MCF 10A (cell line): ENCODE results near the gene RNPEP. TPM values are rescaled to one million over a fixed set of nuclear protein-coding genes. Genes with fewer than 3 reads are reported as not detected.
"Not testable (repeated sequence)": the region's sequence is repeated elsewhere in the genome, so short reads cannot be mapped to it uniquely, and the experiment has no call there.

Source experiments
- BruUV-seq: library from RNA; stranded (reverse); fragments of 400-500 nt; replicated peaks from 2 replicates; lab custom pipeline; 2021; lab: Mats Ljungman, UMichigan
- CTCF ChIA-PET: fragments of 300-600 bp; sonication (Branson Sonifier 250); formaldehyde crosslinking; extraction: SDS; loops from one replicate; lab custom pipeline; 2021; ENCODE audit warnings: antibody characterized with exemption, inconsistent platforms; lab: Yijun Ruan, JAX
- POLR2A ChIA-PET: fragments of 300-600, 350-650 bp; sonication (Branson Sonifier 250); formaldehyde crosslinking; extraction: SDS; loops from one replicate; lab custom pipeline; 2020; ENCODE audit warnings: antibody characterized with exemption, inconsistent platforms; lab: Yijun Ruan, JAX
- DNase-seq: peaks from one replicate; pipeline ENCODE4 v3.0.0-alpha.2; 2018; ENCODE audit not compliant: unreplicated experiment
- H3K27ac Mint-ChIP-seq: one replicate; pipeline ENCODE4 v1.8.0; 2022; ENCODE audit warnings: mild to moderate bottlenecking, low read depth, mixed read lengths; ENCODE audit not compliant: unreplicated experiment
- H3K27me3 Mint-ChIP-seq: one replicate; pipeline ENCODE4 v1.8.0; 2022; ENCODE audit warnings: mixed read lengths; ENCODE audit not compliant: insufficient read depth, unreplicated experiment
- H3K36me3 Mint-ChIP-seq: one replicate; pipeline ENCODE4 v1.8.0; 2022; ENCODE audit warnings: mild to moderate bottlenecking, moderate library complexity, mixed read lengths; ENCODE audit not compliant: insufficient read depth, unreplicated experiment
- H3K4me1 Mint-ChIP-seq: one replicate; pipeline ENCODE4 v1.8.0; 2022; ENCODE audit warnings: mixed read lengths; ENCODE audit not compliant: insufficient read depth, unreplicated experiment
- H3K4me3 Mint-ChIP-seq: one replicate; pipeline ENCODE4 v1.8.0; 2022; ENCODE audit warnings: mild to moderate bottlenecking, moderate library complexity, mixed read lengths; ENCODE audit not compliant: unreplicated experiment
- H3K9me3 Mint-ChIP-seq: one replicate; pipeline ENCODE4 v1.8.0; 2022; ENCODE audit warnings: mixed read lengths; ENCODE audit not compliant: unreplicated experiment
- intact Hi-C: fragments of 100-400 bp; cut with micrococcal nuclease; formaldehyde crosslinking; loops from 2 replicates; pipeline ENCODE4 v1.14.1; 2022
- total RNA-seq: library from RNA; stranded (reverse); gene quantifications from 2 replicates; pipeline ENCODE4 v1.2.3, GENCODE V29; 2022
- TF ChIP-seq, protein P1 (sequence below): fragments of 200-600 bp; IDR thresholded peaks from one replicate; pipeline ENCODE4 v1.8.0; 2022; ENCODE audit warnings: antibody characterized with exemption, mild to moderate bottlenecking; ENCODE audit not compliant: unreplicated experiment

RNPEP gene
- total RNA-seq, 1 experiment from 2014 or later, result 155 TPM

DNA sequence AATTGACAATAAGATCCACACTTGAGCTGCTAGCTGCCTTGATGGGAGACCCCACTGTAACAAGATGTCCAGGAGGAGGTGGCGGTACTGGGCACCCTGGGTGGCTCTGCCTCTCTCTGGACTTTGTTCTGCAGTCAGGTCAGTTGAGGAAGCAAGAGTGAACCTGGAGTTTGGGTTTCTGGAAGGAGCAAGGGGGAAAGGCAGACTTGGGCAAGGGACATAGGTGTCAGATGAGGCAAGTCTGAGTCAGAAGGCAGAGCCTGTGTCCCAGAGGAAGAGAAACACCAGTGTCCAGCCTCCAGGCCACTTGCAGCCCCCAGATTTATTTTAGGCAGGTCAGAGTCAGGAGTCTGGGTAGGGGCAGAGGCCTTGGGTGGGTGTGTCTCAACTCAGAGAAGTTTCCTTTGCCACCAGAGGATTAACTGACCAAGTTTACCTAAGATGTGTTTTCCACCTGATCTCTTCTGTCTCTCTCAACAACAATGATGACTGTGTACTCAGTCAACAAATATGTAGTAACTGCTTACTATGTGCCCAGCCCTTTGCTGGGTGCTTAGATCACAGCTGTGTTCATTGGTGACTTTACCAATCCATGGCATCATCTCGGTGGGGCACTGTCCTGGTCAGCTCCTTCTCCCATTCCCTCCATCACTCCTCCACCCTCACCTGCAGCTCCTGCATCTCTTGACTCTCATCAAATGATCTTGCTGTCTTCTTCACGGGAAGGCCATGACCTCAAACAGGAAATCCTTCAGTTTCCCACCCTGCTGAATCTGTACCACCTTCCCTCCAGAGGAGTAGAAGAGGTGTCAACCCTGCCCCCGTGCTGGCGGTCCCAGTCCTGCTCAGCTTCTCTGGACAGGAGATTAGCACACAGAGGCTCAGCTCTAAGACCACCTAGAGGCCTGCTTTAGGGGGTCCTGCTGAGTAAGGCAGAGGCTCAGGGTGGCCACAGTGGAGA is 64.6 kb downstream of the RNPEP start:
- BruUV-seq, result no TSS peak
- DNase-seq, result peak; percentile 78
- Mint-ChIP-seq H3K36me3 (no peaks in the 10 kb centered on the region), H3K4me3 (no peak overlapping the region), H3K27ac (peak overlapping the region; percentile 3), H3K27me3 (no peaks in the 10 kb centered on the region), H3K9me3 (no peaks in the 10 kb centered on the region), H3K4me1 (peaks cover 20% of the 10 kb centered on the region)
- TF ChIP-seq, protein P1, sequence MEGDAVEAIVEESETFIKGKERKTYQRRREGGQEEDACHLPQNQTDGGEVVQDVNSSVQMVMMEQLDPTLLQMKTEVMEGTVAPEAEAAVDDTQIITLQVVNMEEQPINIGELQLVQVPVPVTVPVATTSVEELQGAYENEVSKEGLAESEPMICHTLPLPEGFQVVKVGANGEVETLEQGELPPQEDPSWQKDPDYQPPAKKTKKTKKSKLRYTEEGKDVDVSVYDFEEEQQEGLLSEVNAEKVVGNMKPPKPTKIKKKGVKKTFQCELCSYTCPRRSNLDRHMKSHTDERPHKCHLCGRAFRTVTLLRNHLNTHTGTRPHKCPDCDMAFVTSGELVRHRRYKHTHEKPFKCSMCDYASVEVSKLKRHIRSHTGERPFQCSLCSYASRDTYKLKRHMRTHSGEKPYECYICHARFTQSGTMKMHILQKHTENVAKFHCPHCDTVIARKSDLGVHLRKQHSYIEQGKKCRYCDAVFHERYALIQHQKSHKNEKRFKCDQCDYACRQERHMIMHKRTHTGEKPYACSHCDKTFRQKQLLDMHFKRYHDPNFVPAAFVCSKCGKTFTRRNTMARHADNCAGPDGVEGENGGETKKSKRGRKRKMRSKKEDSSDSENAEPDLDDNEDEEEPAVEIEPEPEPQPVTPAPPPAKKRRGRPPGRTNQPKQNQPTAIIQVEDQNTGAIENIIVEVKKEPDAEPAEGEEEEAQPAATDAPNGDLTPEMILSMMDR, result no peak
- intact Hi-C loops, result no loop called here
- ChIA-PET POLR2A (interaction anchor here (0.7 to 2.6 kb wide), 7 partner anchors 10 to 67 kb away, joined by 3 to 18 read pairs (median 4); no protein-coding TSS in a partner anchor), CTCF (interaction anchor here (0.6 to 1.5 kb wide), 8 partner anchors 9 to 235 kb away, joined by 3 to 8 read pairs (median 4); no protein-coding TSS in a partner anchor)

DNA sequence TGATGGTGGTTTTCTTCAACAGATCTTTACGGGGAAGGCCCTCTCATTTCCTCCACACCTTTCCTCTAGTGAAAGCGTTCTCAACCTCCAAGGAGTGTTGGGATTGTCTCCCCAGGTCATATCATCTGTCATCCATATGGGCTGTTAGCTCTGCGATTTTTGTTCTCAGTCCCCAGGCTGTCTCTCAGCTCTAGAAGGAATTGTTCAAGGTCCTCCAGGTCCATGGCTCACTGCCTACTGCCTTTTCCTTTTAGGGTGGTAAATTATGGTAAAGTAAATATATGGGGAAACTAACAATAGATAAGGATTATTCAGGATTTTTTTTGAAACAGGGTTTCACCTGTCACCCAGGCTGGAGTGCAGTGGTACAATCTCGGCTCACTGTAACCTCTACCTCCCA is 65.5 kb downstream of the RNPEP start:
- CTCF ChIA-PET, result interaction anchor here (0.6 to 1.6 kb wide), 6 partner anchors 8 to 218 kb away, joined by 3 to 8 read pairs (median 4); no protein-coding TSS in a partner anchor
- no peak for DNase-seq
- BruUV-seq, result no TSS peak
- H3K27me3 Mint-ChIP-seq, result no peaks in the 10 kb centered on the region
- no peak overlapping the region for H3K4me3 Mint-ChIP-seq
- H3K36me3 Mint-ChIP-seq, result no peaks in the 10 kb centered on the region
- TF ChIP-seq, protein P1, result no peak
- no peaks in the 10 kb centered on the region for H3K9me3 Mint-ChIP-seq
- H3K4me1 Mint-ChIP-seq, result peaks cover 20% of the 10 kb centered on the region
- POLR2A ChIA-PET, result interaction anchor here (1.0 to 2.6 kb wide), 3 partner anchors 9 to 25 kb away, joined by 3 to 18 read pairs (median 5); no protein-coding TSS in a partner anchor
- intact Hi-C loops, result no loop called here
- no peak overlapping the region for H3K27ac Mint-ChIP-seq

- TF ChIP-seq, protein P1, result no peak
- Mint-ChIP-seq H3K27me3 (no peaks in the 10 kb centered on the region), H3K36me3 (no peaks in the 10 kb centered on the region), H3K4me3 (no peak overlapping the region), H3K9me3 (no peaks in the 10 kb centered on the region), H3K27ac (no peak overlapping the region), H3K4me1 (peaks cover 20% of the 10 kb centered on the region)
- intact Hi-C loops, result no loop called here
- ChIA-PET CTCF (interaction anchor here (1.2 to 2.1 kb wide), 4 partner anchors 8 to 69 kb away, joined by 3 to 8 read pairs (median 6); partner anchors contain the start of gene ELF3), POLR2A (interaction anchor here (1.1 to 1.5 kb wide), 4 partner anchors 9 to 51 kb away, joined by 3 to 5 read pairs (median 4); no protein-coding TSS in a partner anchor)
- peak; percentile 73 for DNase-seq
- BruUV-seq, result no TSS peak
These were observed 66.7 kb downstream of the RNPEP start for GRCh38 chr1:202049129-202049528.

- Mint-ChIP-seq H3K9me3 (no peaks in the 10 kb centered on the region), H3K27me3 (no peaks in the 10 kb centered on the region), H3K27ac (peak overlapping the region; percentile 36), H3K4me1 (peaks cover 33% of the 10 kb centered on the region), H3K36me3 (no peaks in the 10 kb centered on the region), H3K4me3 (no peak overlapping the region)
- no peak for DNase-seq
- intact Hi-C loops, result no loop called here
- TF ChIP-seq, protein P1, result no peak
- BruUV-seq, result no TSS peak
- ChIA-PET CTCF (interaction anchor here (0.6 to 1.9 kb wide), 4 partner anchors 13 to 339 kb away, joined by 3 to 5 read pairs (median 4); no protein-coding TSS in a partner anchor), POLR2A (interaction anchor here (0.6 to 6.2 kb wide), 2 partner anchors 19 to 675 kb away, joined by 3 to 57 read pairs; no protein-coding TSS in a partner anchor)
These were observed 71.6 kb downstream of the RNPEP start for GRCh38 chr1:202054094-202054493.

DNA sequence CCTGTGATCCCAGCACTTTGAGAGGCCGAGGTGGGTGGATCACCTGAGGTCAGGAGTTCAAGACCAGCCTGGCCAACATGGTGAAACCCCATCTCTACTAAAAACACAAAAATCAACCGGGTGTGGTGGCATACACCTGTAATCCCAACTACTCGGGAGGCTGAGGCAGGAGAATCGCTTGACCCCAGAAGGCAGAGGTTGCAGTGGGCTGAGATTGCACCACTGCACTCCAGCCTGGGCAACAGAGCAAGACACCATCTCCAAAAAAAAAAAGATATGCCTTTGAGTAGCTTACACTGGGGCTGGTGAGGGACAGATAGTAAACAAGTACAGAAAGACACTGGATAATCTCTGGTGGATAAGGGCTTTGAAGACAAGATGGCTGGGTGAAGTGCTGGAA is 72.2 kb downstream of the RNPEP start:
- not testable (repeated sequence) for BruUV-seq, H3K27me3 Mint-ChIP-seq, H3K9me3 Mint-ChIP-seq, H3K36me3 Mint-ChIP-seq, DNase-seq, H3K4me3 Mint-ChIP-seq
- ChIA-PET CTCF (interaction anchor here (0.6 to 1.2 kb wide), 4 partner anchors 14 to 339 kb away, joined by 3 to 4 read pairs (median 3); no protein-coding TSS in a partner anchor), POLR2A (interaction anchor here (0.6 to 6.2 kb wide), 3 partner anchors 19 to 674 kb away, joined by 3 to 57 read pairs (median 3); no protein-coding TSS in a partner anchor)
- Mint-ChIP-seq H3K27ac (peak overlapping the region; percentile 2), H3K4me1 (peaks cover 33% of the 10 kb centered on the region)
- intact Hi-C loops, result loop anchor here (5.0 kb wide), 1 partner anchor 37 kb away; no protein-coding TSS in a partner anchor
